GM21528 (cell line): ENCODE data around the gene SH3BGR.

Experiments
- ATAC-seq: cut with Tn5 transposase; IDR thresholded peaks from one replicate; pipeline ENCODE4 v1.9.1; 2021; ENCODE audit warnings: mild to moderate bottlenecking, moderate library complexity; ENCODE audit not compliant: unreplicated experiment, low FRiP score

SH3BGR gene

DNA sequence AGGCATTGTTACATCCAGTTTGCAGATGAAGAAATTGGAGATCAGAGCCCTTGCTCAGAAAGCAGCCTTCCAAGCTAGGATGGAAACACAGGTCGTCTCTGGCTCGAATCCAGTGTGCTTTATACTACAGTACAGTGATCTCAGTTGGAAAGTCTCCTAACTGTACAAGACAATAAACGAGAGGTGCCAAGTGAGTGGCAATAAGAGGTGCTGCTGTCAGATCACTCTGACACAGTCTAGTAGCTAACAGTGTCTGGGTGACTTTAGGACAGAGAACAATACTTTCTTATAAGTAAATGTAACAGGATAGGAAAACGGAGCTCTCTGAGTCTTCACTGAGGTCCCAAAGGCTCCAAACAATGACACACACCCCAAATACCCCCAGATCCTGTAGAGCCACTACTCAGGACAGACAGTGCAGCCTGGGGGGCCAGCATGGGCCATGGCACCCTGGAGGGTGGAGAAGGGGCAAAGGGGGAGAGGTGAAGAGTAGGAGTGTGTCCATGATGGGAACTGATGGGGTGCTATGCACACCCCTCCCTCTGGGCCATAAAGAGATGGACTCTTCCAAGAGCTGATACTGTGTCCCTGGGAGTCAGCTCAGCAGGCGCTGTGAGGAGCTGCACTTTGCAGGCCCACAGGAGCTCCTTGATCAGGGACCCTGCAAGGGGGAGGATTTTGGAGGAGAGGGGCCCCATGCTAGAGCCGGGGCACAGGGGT lies 3.3 kb downstream of the SH3BGR start:
- ATAC-seq, result no peak

DNA sequence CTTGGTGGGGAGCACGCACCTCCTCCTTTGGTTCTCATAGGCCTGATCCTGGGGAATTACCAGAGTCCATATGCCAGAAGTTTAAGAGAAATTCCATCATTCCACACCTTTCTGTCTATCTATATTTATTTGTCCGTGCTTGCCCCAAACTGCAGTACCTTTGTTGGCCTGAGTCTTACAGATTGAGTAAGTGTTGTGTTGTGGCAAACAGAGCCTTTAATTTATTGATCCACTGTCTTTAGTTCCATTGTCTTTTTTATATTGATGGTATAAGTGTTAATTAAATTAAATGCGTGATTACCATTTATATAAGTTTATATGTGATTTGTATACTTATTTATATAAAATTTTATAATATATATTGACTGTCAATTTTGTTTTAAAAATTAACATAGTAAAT lies 4.9 kb downstream of the SH3BGR start:
- no peak for ATAC-seq

DNA sequence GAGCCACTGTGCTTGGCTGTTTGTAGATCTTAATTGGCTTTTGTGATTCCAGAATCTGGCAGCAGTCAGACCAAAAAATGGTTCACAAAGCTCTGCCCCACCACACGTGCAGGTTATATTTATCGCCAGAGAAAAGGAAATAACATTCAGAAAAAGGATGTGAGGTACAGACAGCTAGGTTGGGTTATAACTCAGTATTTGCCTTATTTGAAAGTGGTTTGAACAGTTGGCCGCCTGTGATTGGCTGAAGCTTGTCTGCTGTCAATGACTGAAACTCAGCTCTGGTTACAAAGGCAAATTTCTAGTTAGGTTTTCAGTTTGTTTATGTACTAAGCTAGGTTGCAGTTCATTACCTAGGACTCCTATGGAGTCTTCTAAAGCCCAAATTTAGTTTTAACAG lies 9.6 kb downstream of the SH3BGR start:
- ATAC-seq, result peak; percentile 64

- no peak for ATAC-seq
Measured at GRCh38 chr21:39463308-39463707, 11.5 kb downstream of the SH3BGR start.

- no peak for ATAC-seq
Measured at GRCh38 chr21:39466584-39466983, 14.8 kb downstream of the SH3BGR start.

DNA sequence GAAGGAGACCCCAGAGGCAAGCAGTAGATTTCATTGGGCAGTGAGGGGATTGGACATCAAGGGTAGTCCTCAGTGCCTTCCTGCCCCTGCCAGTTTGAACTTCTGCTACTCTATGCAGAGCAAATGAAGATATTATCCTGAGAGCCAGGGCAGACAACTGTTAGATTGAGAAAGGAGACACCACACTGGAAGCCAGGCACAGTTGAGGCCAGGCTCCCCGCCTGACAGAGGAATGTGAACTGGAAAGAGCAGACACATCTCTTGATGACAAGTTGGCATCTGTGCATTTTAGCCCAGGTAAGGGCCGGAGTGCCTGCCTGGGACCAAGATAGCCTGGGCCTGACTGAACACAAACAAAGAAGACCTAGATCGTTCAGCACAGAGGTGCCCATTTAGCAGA lies 16.0 kb downstream of the SH3BGR start:
- no peak for ATAC-seq

DNA sequence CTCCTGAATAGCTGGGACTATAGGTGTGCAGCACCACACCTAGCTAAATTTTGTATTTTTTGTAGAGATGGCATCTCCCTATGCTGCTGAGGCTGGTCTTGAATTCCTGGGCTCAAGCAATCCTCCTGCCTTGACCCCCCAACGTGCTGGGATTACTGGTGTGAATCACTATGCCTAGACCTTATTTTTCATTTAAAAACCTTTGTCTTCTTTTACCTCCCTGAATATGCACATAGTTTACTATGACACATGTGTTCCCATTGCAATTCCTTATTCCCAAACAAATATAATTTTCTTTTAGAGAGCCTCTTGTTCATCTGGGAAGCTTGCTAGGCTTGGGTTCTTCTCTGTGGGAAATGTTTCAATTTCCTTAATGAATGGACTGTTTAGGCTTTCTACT lies 16.8 kb downstream of the SH3BGR start:
- no peak for ATAC-seq

DNA sequence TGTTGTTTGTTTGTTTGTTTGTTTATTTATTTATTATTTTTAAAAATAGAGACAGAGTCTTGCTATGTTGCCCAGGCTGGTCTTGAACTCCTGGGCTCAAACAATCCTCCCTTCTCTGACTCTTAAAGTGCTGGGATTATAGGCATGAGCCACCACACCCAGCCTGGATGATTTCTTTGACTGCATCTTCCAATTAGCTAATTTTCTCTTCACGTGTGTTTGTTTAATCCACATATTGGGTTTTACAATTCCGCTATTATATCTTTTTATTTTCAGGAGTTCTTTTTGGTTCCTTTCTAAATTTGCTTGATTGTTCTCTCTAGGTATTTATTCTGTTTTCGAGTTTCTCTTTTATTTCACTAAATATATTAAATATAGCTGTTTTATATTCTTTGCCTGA lies 19.8 kb downstream of the SH3BGR start:
- no peak for ATAC-seq

- no peak for ATAC-seq
Measured at GRCh38 chr21:39472786-39473185, 21.0 kb downstream of the SH3BGR start.

DNA sequence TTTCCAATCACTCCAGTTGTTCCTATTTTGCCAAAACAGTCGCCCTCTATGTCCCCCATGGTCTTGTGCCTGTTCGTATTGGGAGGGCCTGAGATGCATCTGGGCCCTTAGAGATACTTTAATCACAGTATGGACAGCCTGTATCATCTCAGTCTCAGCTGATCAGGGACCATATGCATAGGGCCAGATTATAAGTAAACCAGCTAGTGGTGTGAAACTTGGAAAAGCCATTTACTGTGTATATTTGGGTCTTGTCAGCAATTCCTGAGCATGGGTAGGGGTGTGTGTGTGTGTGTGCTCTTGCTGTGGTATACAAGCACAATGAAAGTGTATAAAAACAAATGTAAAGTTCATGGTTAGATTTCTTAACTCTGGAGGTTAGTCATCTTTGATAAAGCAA lies 22.8 kb downstream of the SH3BGR start:
- ATAC-seq, result no peak

- no peak for ATAC-seq
Measured at GRCh38 chr21:39479164-39479813, 27.5 kb downstream of the SH3BGR start.

DNA sequence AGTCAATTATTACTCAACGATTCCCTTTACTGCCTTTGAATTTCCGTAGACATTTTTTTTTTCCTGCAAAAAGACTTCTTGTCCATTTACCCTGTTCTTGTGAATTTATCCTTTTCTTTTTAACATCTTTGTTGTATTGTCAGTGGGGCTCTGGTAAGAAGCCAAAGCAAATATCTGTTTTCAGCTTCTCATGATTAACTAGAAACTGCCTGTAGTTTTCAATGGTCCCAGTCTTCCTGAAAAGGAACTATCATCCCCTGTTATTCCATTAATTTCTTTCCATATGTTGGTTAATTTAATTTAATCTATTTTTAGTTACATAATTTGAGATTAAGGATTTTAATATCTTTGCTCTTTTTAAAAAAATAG lies 28.0 kb downstream of the SH3BGR start:
- ATAC-seq, result no peak

- ATAC-seq, result no peak
Measured at GRCh38 chr21:39480271-39480670, 28.5 kb downstream of the SH3BGR start.

DNA sequence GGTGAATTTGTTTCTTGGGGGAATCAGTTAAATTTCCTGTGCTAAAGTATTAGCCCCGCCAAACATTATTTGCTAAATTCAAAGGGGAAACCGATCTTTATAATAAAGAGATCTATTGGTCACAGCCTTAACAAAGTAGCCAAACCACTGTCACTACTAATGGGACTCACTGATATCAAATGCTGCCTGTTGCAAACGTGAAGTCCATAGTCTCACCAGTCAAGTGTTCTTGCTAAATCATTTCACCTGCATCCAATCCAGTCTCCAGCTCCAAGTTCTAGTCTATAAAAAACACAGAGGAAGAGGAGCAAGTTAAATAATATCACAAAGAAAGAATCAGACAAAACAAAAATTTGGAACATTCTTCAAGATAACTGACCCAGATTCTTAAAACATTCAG lies 30.1 kb downstream of the SH3BGR start:
- no peak for ATAC-seq

GRCh38 chr21:39483917-39484316 lies 32.1 kb downstream of the SH3BGR start:
- ATAC-seq, result no peak

DNA sequence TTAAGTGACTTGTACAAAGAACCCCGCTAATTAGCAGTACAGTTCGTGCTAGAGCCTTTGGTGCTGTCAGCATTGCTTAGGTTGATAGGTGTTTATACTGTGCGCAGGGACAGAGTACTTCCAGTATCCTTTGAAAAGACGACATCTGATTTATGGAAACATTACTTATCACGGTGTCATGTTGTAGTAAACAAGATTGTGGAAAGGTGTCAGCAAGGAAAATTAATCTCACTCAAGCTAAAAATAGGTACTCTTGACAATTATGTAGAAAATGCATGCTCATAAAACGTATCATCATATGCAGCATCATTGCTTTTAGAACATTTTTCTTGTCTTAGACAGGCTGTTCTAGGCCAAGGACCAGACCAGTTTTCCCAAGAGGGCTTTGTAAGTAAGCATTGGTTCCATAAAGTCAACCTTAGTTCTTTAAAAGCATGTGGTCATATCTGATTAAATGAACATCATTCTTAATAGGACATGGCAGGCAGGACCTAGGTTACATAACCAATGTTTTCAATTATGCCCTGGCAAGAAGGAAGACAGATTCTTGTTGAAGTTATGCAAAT lies 33.0 kb downstream of the SH3BGR start:
- no peak for ATAC-seq

GRCh38 chr21:39489380-39489924 lies 37.7 kb downstream of the SH3BGR start:
- ATAC-seq, result no peak

DNA sequence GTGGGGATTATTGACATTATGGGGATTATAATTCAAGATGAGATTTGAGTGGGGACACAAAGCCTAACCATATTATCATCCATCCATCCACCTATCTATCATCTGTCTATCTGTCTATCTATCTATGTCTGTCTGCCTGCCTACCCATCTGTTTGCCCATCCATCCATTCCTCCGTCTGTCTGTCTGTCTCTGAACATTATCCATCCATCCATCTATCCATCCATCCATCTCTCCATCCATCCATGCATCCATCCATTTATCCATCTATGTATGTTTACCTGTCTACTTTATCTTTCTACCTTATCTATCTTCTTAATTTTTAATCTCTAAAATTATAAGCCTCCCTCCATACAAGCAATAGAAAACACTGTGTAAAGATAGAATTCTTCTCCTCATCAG lies 47.4 kb downstream of the SH3BGR start:
- no peak for ATAC-seq

GRCh38 chr21:39502631-39503030 lies 50.9 kb downstream of the SH3BGR start:
- ATAC-seq, result no peak

DNA sequence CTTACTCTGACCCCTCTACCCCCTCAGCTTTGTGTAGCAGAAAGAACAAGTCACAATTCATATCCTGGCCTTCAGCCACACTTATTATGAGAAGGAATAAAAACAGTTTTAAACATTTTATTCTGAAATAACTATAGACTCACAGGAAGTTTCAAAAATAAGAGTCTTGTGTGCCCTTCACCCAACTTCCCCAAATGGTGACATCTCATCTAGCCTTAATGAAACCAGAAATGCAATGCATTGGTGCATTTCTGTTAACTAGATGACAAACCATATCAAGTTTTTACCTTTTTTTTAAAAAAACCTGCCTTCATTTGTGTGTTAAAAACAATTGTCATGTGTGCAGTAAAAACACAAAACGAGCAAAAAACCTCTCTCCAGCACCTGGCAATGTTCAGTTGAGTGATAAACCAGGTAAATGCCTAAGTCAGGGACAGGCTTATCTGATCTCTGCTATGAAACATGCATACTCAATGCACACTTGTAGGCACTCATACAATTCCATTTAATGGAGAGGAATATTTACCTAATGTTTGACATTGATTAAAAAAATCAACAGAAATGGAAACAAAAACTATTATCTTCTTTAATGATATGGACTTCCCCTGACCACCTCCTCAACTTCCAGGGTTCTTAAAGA lies 51.5 kb downstream of the SH3BGR start:
- ATAC-seq, result no peak

DNA sequence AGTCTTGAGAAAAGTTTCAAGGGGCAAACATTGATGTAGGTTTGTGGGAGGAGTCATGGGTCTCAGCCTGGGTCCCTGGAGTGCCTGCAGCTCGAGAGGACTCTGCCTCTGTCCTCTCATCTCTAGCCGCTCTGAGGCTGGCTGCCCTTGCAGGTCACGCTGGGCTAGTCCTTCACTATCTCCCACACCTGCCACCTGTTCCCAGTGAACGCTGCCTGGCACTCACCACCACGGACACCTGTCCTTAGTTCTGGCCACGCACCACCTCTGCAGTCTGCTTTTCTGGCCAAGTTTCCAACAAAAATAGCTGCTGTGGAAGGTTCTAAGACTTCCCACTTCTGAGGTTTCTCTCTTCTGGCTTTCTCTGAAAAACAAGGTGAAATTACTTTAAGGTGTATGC lies 52.5 kb downstream of the SH3BGR start:
- no peak for ATAC-seq
